Fibroblast of peridontal ligament (primary cell): ENCODE measurements around the gene HSD17B4.
"Not testable (repeated sequence)": the region's sequence is repeated elsewhere in the genome, so short reads cannot be mapped to it uniquely, and the experiment has no call there.

Experiments used
- DNase-seq: peaks from one replicate; pipeline ENCODE4 v3.0.0-alpha.2; 2010; ENCODE audit errors: extremely low read depth

HSD17B4 gene

DNA sequence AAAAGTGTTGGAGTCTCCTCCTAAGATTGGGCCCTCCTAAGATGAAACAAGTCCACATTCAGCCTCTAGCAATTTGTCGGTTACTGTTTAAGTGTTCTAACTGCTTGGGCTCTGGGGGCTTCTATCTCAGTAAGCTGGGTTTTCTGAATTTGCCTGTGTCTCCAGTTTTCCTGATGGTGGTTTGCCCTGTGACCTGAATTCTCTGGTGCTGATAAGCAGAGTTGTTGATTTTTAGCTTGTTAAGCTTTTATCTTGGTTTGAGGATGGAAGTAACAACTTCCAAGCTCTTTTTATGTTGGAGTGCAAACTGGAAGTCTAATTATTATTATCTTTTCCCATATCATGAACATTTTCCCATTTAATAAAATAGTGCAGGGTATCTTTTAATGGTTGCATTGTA is 30.9 kb downstream of the HSD17B4 start:
- DNase-seq, result no peak

DNA sequence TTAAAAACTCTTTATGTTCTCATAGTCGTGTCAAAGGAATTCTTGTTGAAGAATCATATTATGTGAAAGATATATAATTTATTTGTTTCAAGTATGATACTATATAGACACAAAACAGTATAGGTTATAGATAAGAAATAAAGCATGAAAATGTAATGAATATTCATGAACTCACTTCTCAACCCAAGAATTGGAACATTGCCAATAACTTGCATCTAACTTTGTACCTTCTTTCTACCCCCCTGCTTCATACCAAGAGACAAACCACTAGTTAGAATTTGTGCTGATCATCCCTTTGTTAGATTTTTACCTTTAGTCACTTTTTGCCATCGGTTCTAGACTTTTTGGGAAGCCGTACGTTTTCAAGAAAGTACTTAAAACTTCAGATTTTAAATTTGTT is 32.6 kb downstream of the HSD17B4 start:
- no peak for DNase-seq

DNA sequence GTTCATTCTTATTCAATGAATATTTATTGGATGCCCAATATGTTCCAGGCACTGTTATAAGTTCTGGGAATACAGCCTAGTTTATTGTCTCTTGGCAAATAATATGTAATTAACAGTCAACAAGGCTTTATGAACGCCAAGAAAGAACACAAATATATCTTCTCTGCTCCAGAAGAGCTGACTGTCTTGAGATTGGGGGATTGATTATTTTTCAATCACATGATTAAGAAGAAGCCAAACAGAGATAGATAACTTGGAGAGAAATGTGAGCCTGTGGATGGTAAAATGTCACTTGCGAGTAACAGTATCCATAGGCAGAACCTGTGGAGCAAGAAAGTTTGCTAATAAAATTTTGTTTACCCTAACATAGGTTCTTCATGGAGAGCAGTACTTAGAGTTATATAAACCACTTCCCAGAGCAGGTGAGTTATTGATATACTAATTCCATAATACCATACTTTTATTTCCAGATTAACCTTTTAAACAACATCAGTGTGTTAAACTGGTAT is 49.4 kb downstream of the HSD17B4 start:
- DNase-seq, result no peak

DNA sequence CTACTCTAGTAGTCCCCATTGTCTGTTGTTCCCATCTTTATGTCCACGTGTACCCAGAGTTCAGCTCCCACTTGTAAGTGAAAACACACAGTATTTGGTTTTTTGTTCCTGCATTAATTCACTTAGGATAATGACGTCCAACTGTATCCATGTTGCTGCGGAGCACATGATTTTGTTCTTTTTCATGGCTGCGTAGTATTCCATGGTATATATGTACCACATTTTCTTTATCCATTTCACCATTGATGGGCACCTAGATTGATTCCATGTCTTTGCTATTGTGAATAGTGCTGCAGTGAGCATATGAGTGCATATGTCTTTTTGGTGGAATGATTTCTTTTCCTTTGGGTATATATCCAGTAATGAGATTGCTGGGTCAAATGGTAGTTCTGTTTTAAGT is 51.6 kb downstream of the HSD17B4 start:
- not testable (repeated sequence) for DNase-seq

DNA sequence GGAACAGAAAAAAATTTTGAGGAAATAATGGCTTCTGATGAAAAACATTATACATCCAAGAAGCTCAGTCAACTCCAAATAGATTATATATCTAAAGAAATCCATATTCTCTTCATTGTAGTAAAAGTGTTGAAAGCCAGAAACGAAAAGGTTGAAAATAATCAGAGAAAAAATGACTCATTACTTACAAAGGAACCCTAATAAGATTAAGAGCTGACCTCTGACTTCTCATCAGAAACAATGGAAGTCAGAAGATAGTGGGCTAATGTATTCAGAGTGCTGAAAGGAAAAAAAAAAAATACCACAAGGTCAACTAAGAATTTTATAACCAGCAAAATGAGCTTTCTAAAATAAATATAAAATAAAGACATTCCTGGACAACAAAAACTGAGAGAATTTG is 60.0 kb downstream of the HSD17B4 start:
- no peak for DNase-seq

DNA sequence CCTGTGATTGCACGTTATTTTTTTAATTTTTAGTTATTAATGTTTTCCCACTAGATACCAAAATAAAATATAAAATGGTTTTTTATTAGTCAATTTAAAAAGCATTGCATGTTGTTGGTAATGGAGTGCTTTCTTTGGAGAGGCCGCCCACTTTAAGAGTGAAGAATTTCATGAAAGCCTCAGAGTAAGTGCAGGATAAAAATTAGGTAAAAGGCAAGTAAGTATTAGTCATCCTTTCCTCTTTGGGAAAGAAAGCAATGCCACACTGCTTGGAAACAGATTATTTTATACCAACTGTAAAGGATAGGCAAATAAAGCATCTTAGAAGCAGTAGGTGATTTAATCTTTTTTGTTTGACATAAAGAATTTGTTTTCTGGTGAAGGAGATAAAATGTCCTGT is 62.9 kb downstream of the HSD17B4 start:
- DNase-seq, result peak; percentile 41

DNA sequence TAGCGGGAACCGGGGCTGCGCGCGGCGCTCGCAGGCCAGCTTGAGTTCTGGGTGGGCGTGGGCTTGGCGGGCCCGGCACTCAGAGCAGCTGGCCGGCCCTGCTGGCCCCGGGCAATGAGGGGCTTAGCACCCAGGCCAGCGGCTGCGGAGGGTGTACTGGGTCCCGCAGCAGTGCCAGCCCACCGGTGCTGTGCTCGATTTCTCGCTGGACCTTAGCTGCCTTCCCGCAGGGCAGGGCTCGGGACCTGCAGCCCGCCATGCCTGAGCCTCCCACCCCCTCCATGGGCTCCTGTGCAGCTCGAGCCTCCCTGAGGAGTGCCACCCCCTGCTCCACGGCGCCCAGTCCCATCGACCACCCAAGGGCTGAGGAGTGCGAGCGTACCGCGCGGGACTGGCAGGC is 64.8 kb downstream of the HSD17B4 start:
- DNase-seq, result not testable (repeated sequence)

DNA sequence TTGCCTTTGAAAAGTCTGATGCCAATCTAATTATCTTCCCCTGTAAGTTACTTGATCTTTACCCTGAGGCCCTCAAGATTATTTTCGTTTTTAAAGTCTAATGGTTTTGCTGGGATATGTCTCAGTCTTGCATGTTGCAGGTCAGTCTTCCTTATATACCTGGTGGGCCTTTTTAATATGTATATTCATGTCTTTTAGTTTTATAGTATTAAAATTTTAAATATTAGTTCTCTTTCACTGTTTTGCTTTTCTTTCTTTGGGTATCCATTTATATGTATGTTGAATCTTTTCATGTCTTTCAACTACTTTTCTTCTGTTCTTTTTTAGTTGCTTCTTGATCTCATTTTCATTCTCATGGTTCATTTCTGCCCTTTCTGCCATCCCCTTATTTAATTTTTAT is 68.9 kb downstream of the HSD17B4 start:
- DNase-seq, result no peak

DNA sequence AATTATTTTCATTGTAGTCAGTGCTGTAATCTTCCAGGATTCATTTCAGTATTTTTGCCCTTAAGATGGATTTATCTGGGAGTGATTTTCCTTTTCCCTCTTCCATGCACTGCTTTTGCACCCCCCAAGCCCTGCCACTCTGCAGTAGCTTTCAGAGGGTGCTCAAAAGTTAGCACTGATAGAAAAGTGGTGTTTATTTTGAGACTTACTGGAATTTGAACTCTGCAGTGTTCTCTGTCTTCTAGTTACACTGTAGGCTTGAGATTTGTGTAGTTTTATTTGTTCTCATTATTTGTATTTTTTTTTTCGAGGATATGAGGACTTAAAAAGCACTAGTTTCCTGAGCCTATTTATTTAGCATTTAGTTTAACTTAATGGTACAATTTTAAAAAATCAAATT is 70.5 kb downstream of the HSD17B4 start:
- no peak for DNase-seq

DNA sequence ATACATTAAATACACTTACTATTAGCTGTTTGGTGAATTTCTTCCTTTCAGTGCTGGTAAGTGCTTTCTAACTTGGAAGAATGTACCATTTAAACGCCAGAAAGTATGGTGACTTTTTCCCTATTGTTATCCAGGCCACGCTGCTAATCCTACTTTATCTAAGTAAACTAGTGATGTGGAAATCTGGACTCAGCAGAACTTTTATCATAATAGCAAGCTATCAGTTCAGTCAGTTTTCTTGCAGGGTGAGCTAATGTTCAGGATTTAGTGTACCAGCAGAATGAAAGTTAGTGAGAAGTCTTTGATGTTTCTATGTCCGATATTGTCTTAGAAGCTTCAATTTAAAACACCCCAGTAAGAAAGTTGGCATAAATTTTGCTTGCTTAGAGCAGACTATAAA is 72.2 kb downstream of the HSD17B4 start:
- DNase-seq, result no peak

DNA sequence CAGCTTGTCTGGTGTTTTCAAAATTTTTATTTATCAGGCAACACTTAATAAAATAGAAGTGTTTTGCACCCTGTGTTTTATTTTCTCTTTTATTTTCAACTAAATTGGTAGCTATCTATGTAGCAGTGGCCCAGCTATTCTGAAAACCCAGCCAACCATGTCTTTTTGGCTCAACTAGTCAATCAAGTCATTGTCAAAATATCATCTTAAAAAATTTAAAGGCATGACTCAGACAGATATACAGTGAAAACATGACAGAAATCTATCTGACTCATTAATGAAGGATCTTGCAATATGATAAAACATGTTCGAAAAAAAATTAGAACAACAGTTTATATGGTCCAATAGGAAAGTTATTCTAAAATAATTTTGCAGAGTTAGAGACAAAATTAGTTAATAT is 75.1 kb downstream of the HSD17B4 start:
- DNase-seq, result peak; percentile 21

DNA sequence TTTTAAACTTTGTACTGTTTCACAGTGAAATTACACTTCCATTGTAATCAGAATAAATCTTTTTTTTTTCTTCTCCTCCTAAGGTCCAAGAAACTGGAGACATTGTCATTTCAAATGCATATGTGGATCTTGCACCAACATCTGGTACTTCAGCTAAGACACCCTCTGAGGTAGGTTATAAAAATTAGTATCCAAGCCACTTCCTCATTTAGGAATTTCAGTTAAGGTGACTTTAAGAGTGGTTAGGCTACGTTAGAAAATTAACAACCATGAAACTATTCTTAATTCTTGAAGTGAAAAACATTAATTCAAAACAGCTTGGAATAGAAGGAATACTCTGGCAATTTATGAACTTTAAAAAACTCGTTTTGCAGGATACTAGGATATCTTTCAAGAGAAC is 77.5 kb downstream of the HSD17B4 start:
- DNase-seq, result no peak

DNA sequence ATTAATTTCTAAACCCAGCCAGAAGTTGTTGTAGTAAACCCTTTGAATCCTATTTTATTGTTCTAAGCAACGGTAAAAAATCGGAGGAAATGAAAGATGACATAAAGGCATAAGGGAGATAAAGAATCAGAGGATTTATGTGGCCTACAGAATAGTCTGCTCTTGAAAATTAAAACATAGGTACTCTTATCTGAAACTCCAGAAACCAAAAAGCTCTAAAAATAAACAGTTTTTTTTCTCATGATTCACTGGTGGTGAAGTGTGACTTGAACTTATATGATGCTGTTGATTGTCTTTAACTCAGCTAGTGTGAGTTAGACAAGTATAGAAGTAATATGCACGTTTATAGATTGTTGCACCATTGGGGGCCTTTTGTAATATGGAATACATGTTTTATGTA is 80.3 kb downstream of the HSD17B4 start:
- DNase-seq, result no peak

DNA sequence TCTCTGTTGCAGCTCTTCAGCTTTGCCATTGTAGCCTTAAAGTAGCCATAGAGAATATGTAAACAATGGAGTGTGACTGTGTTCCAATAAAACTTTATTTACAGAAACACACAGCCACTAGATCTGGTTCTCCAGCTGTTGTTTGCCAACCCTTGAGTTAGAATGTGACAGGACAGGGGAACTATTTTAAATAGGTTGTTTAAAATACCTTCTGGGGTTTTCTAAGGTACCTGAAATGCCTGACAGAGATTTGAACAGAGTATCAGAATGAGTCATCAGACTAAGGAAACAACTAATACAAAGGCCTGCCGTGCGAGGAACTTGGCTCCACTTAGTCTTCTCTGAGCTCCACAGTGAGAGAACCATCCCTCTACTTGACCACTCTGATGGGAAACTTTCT is 85.4 kb downstream of the HSD17B4 start:
- no peak for DNase-seq

DNA sequence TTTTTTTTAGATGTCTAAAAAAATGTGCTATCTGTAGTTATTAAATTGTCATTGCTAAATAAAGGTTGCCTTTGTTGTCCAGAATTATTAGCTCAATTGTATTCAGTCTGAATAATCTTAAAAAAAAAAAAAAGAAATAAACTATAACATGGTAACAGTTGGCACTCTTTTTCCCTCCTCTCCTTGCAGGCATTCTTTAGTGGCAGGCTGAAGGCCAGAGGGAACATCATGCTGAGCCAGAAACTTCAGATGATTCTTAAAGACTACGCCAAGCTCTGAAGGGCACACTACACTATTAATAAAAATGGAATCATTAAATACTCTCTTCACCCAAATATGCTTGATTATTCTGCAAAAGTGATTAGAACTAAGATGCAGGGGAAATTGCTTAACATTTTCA is 89.4 kb downstream of the HSD17B4 start:
- DNase-seq, result no peak

DNA sequence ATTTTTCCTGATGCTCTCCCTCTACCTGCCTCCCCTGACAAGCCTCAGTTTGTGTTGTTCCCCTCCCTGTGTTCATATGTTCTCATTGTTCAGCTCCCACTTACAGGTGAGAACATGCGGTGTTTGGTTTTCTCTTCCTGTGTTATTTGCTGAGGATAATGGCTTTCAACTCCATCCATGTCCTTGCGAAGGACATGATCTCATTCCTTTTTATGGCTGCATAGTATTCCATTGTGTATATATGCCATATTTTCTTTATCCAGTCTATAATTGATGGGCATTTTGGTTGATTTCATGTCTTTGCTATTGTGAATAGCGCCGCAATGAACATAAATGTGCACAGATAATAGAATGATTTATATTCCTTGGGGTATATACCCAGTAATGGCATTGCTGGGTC is 99.5 kb downstream of the HSD17B4 start:
- no peak for DNase-seq

DNA sequence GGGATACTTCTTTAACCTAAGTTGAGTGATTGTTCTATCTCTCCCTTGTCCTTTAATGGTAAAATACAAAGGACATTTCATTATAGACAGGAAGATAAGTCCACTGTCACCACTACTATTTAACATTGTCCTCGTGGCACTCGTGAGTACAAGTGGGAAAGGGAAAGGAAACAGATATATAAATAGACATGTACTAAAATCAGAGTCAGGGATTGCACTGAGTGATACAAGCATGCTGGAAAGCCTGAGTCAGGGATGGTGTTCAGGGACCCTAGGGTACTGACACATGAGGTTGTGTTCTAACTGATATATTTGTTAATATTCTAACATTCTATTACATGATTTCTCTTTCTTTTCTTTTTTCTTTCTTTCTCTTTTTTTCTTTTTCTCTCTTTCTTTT is 102.3 kb downstream of the HSD17B4 start:
- no peak for DNase-seq

DNA sequence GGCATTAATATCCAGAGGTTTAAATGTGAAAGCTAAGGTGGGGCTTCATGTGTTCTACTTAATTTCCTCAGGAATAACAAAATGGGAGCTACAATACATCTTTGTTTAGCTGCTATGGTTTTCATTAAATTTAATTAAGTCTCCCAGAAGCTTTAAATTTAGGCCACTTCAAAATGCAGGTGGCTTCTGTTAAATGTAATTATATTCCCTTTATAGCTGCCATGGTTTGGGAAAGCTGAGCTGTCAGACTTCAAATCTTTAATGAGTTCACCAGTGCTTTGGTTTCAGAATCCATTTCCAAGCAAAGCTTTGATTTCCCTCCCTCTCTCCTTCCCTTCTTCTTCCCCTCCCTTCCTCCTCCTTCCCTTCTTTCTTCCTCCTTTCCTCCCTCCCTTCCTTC is 118.6 kb downstream of the HSD17B4 start:
- DNase-seq, result no peak

DNA sequence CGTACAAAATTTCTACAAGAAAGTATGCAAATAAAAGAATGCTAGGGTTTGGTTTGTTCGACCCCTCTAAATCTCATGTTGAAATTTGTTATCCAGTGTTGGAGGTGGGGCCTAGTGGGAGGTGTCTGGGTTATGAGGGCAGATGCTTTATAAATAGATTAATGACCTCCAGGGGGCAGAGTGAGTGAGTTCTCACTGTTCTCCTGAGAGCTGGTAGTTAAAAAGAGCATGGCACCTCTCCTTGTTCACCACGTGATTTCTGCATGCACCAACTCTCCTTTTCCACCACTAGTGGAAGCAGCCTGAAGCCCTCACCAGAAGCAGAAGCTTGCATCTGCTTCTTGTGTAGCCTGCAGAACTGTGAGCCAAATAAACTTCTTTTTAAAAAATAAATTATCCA is 126.6 kb downstream of the HSD17B4 start:
- no peak for DNase-seq

DNA sequence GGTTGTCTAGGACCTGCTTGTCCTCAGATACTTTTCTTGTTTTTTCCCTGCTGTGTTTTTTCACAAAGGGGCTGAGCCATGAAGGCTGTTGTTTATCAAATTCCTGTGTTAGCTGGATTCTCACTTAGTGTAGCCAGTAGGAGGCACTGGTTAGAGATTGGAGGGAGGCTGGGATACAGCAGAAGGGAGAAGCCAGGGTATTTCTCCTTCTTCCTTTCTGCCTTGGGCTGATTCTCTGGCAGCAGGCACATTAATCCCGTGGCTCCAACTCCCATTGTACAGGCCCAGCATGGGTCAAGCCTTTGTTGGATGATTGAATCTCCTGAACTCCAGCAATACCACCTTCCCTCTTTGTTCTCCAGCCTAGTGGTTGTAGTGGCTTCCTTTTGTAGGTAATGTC is 130.7 kb downstream of the HSD17B4 start:
- DNase-seq, result no peak

DNA sequence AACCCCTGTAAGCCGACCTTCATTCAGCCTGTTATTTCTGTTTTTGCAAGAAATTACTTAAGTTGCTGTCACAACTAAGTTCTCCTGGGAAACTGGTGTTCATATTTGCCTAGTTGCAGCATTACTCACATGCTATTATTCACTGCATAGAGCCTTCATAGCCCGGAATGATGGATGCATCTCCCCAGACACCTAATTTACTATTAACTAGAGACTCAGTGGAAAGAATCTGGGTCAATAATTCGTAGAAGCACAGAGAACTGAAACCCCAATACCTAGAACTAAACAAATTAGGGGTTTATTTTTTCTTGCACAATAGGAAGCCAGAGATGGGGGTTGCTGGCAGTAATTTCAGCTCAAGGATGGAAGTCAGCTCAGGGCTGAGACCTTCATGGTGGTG is 131.4 kb downstream of the HSD17B4 start:
- peak; percentile 3 for DNase-seq
